ENCODE results near the gene HCRTR2. TPM values are rescaled to one million over a fixed set of nuclear protein-coding genes. Genes with fewer than 3 reads are reported as not detected.
A peak's percentile ranks its signal among the peaks of the same experiment; 100 is the strongest.

HCRTR2 gene
- total and polyA plus RNA-seq, 12 donors, result 0.14 TPM; not detected in 11

GRCh38 chr6:55167860-55168259, 6.5 kb upstream of the HCRTR2 start:
- no peak for TF ChIP-seq CTCF (IDR thresholded peaks at IDR 0.05)
- no peaks in the 10 kb centered on the region for H3K36me3 ChIP-seq
- peaks cover 0 to 19% (median 0%) of the 10 kb centered on the region in 11 donors for H3K9me3 ChIP-seq
- no peak overlapping the region for H3K4me3 ChIP-seq
- intact Hi-C loops (cut with DNase I), result no loop called here
- ATAC-seq, result no peak
- DNase-seq, result no peak
- WGBS, 2 donors, result 67 to 78% methylated on average over 1 of the region's 1 CpG
- H3K27me3 ChIP-seq, result peaks cover 0 to under 1% (median 0%) of the 10 kb centered on the region in 7 donors
- no peak overlapping the region for H3K27ac ChIP-seq
- H3K4me1 ChIP-seq, result no peaks in the 10 kb centered on the region

- WGBS, 2 donors, result 17 to 18% methylated on average over 11 of the region's 11 CpGs
- no peak overlapping the region for H3K27ac ChIP-seq
- no peaks in the 10 kb centered on the region for H3K9me3 ChIP-seq
- no peak for ATAC-seq
- H3K4me3 ChIP-seq, result peak overlapping the region in 1 of 10 donors; percentile 27
- no peak for TF ChIP-seq CTCF (IDR thresholded peaks at IDR 0.05)
- H3K4me1 ChIP-seq, result peaks cover 0 to 8% (median 0%) of the 10 kb centered on the region in 9 donors
- peaks cover 0 to 53% (median 29%) of the 10 kb centered on the region in 7 donors for H3K27me3 ChIP-seq
- no peaks in the 10 kb centered on the region for H3K36me3 ChIP-seq
- no peak for DNase-seq
- intact Hi-C loops (cut with DNase I), result no loop called here
Observed at GRCh38 chr6:55175078-55176049, 1.0 kb downstream of the HCRTR2 start.

GRCh38 chr6:55176958-55177357, 2.6 kb downstream of the HCRTR2 start:
- H3K36me3 ChIP-seq, result no peaks in the 10 kb centered on the region
- no peak overlapping the region for H3K27ac ChIP-seq
- no peak for DNase-seq
- no peaks in the 10 kb centered on the region for H3K9me3 ChIP-seq
- TF ChIP-seq CTCF (IDR thresholded peaks at IDR 0.05), result no peak
- ATAC-seq, result no peak
- H3K27me3 ChIP-seq, result peaks cover 0 to 53% (median 29%) of the 10 kb centered on the region in 7 donors
- intact Hi-C loops (cut with DNase I), result no loop called here
- peaks cover 0 to 8% (median 0%) of the 10 kb centered on the region in 9 donors for H3K4me1 ChIP-seq
- no peak overlapping the region for H3K4me3 ChIP-seq

GRCh38 chr6:55180258-55180657, 5.9 kb downstream of the HCRTR2 start:
- TF ChIP-seq CTCF (IDR thresholded peaks at IDR 0.05), result no peak
- H3K9me3 ChIP-seq, result no peaks in the 10 kb centered on the region
- DNase-seq, result no peak
- H3K4me3 ChIP-seq, result no peak overlapping the region
- H3K36me3 ChIP-seq, result no peaks in the 10 kb centered on the region
- H3K27ac ChIP-seq, result no peak overlapping the region
- H3K27me3 ChIP-seq, result peaks cover 0 to 29% (median 16%) of the 10 kb centered on the region in 7 donors
- no peaks in the 10 kb centered on the region for H3K4me1 ChIP-seq
- WGBS, 2 donors, result 69 to 80% methylated on average over 1 of the region's 1 CpG
- intact Hi-C loops (cut with DNase I), result no loop called here
- no peak for ATAC-seq

Data from heart right ventricle (tissue), 16 donors.